Measurements from ENCODE around the gene CCDC60.

DNA sequence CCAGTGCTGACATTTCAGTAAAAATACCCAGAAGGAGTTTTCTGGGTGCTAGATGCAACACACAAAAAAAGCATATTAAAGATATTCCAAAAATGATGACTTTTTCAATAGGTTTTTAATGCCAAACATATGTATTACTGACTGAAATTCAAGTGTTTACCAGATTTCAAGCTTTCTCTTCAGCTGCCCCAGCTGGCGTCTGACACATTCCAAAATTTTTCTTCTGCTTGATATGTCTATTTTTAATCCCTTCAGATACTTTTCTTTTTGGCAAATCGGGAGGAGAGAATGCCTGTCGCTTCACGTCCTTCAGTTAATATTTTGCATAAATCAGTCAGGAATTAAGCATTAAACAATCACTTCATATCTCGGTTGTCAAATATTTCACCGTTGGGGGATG lies 7.1 kb upstream of the CCDC60 start:
- TF ChIP-seq, protein P1, sequence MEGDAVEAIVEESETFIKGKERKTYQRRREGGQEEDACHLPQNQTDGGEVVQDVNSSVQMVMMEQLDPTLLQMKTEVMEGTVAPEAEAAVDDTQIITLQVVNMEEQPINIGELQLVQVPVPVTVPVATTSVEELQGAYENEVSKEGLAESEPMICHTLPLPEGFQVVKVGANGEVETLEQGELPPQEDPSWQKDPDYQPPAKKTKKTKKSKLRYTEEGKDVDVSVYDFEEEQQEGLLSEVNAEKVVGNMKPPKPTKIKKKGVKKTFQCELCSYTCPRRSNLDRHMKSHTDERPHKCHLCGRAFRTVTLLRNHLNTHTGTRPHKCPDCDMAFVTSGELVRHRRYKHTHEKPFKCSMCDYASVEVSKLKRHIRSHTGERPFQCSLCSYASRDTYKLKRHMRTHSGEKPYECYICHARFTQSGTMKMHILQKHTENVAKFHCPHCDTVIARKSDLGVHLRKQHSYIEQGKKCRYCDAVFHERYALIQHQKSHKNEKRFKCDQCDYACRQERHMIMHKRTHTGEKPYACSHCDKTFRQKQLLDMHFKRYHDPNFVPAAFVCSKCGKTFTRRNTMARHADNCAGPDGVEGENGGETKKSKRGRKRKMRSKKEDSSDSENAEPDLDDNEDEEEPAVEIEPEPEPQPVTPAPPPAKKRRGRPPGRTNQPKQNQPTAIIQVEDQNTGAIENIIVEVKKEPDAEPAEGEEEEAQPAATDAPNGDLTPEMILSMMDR (IDR thresholded peaks at IDR 0.05) = no peak
- TF ChIP-seq POLR2A (IDR thresholded peaks at IDR 0.05) = no peak
